PFSK-1 (cell line): ENCODE results near the gene KIF18A.

ENCODE experiments used
- FOXP2 ChIP-seq: optimal IDR thresholded peaks from 2 replicates; pipeline ENCODE3; 2011; ENCODE audit warnings: borderline replicate concordance, control low read depth, inconsistent platforms; ENCODE audit not compliant: insufficient read depth; ENCODE audit errors: extremely low read length, extremely low read depth
- POLR2AphosphoS5 ChIP-seq: IDR thresholded peaks from 2 replicates; pipeline ENCODE4 v1.6.1; 2012; ENCODE audit warnings: low read depth, mild to moderate bottlenecking, control low read depth, low read length, moderate library complexity
- SIN3A ChIP-seq: IDR thresholded peaks from 2 replicates; pipeline ENCODE4 v1.6.1; 2012; ENCODE audit warnings: mild to moderate bottlenecking, low read length, moderate library complexity, borderline replicate concordance; ENCODE audit not compliant: insufficient read depth
- TAF1 ChIP-seq: IDR thresholded peaks from 2 replicates; pipeline ENCODE4 v1.6.1; 2012; ENCODE audit warnings: low read length, control low read depth, borderline replicate concordance; ENCODE audit not compliant: insufficient read depth
- TF ChIP-seq, protein P1 (sequence below), 2 experiments: IDR thresholded peaks; 2 replicates each; pipeline versions ENCODE4 v1.6.1 to v1.8.0; 2011 to 2012; ENCODE audit warnings: low read depth in 2 of 2, low read length in 2 of 2, control low read depth in 1 of 2, inconsistent platforms in 1 of 2, mild to moderate bottlenecking in 1 of 2, moderate library complexity in 1 of 2; ENCODE audit not compliant: insufficient read depth in 1 of 2

DNA sequence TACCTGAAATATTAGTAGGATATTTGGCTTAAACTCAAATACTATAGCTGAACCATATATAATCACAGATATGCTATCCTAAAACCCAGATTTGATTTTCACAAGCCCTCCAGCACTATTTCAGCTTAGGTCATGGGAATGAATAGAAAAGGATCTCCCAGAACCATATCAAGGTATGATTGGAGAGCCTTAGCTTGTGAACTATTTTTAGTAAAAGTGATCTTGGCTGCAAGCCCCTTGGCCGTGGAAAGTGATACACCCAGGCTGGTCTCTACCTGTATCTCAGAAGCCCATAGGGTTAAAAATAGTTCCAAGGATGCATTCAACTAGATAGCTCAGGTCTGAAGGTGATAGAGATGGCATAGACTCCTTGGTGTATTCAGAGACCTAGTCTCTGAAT, 9.7 kb downstream of the KIF18A start:
- TF ChIP-seq, protein P1, sequence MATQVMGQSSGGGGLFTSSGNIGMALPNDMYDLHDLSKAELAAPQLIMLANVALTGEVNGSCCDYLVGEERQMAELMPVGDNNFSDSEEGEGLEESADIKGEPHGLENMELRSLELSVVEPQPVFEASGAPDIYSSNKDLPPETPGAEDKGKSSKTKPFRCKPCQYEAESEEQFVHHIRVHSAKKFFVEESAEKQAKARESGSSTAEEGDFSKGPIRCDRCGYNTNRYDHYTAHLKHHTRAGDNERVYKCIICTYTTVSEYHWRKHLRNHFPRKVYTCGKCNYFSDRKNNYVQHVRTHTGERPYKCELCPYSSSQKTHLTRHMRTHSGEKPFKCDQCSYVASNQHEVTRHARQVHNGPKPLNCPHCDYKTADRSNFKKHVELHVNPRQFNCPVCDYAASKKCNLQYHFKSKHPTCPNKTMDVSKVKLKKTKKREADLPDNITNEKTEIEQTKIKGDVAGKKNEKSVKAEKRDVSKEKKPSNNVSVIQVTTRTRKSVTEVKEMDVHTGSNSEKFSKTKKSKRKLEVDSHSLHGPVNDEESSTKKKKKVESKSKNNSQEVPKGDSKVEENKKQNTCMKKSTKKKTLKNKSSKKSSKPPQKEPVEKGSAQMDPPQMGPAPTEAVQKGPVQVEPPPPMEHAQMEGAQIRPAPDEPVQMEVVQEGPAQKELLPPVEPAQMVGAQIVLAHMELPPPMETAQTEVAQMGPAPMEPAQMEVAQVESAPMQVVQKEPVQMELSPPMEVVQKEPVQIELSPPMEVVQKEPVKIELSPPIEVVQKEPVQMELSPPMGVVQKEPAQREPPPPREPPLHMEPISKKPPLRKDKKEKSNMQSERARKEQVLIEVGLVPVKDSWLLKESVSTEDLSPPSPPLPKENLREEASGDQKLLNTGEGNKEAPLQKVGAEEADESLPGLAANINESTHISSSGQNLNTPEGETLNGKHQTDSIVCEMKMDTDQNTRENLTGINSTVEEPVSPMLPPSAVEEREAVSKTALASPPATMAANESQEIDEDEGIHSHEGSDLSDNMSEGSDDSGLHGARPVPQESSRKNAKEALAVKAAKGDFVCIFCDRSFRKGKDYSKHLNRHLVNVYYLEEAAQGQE (IDR thresholded peaks at IDR 0.05; ENCODE audit: insufficient read depth in 1 of 2, low read depth in 2 of 2, low read length in 2 of 2), result no peak
- TF ChIP-seq TAF1, result no peak
- no peak for TF ChIP-seq POLR2AphosphoS5
- TF ChIP-seq SIN3A, result no peak
- TF ChIP-seq FOXP2, result no peak
